VCaP (cell line): ENCODE data around the gene STXBP5.
A peak's percentile ranks its signal among the peaks of the same experiment; 100 is the strongest.

Source experiments
- H3K27ac ChIP-seq: fragments of 450-650 bp; 2 replicates; pipeline ENCODE4 v1.5.1; 2017
- CTCF ChIP-seq: fragments of 450-650 bp; conservative IDR thresholded peaks from 2 replicates; pipeline ENCODE4 v1.5.1; 2017; ENCODE audit warnings: mild to moderate bottlenecking, moderate library complexity

Gene STXBP5

GRCh38 chr6:147283460-147283859 is 79.2 kb downstream of the STXBP5 start:
- peak overlapping the region; percentile 6 for H3K27ac ChIP-seq
- no peak for TF ChIP-seq CTCF

GRCh38 chr6:147285087-147285855 is 81.1 kb downstream of the STXBP5 start:
- peak overlapping the region; percentile 10; the same call in 1 of the 2 replicates for H3K27ac ChIP-seq
- TF ChIP-seq CTCF, result peak; percentile 76

GRCh38 chr6:147287869-147288271 is 83.7 kb downstream of the STXBP5 start:
- no peak for TF ChIP-seq CTCF
- no peak overlapping the region for H3K27ac ChIP-seq

GRCh38 chr6:147297124-147297523 is 92.9 kb downstream of the STXBP5 start:
- H3K27ac ChIP-seq, result no peak overlapping the region
- no peak for TF ChIP-seq CTCF

GRCh38 chr6:147297663-147298316 is 93.6 kb downstream of the STXBP5 start:
- no peak for TF ChIP-seq CTCF
- H3K27ac ChIP-seq, result no peak overlapping the region

- no peak for TF ChIP-seq CTCF
- no peak overlapping the region for H3K27ac ChIP-seq
Observed at GRCh38 chr6:147298461-147298860, 94.2 kb downstream of the STXBP5 start.

GRCh38 chr6:147299035-147299434 is 94.8 kb downstream of the STXBP5 start:
- no peak overlapping the region for H3K27ac ChIP-seq
- TF ChIP-seq CTCF, result no peak
